Heart left ventricle (tissue), 16 donors: ENCODE data around the gene IFRD2. TPM values are rescaled to one million over a fixed set of nuclear protein-coding genes. Genes with fewer than 3 reads are reported as not detected.
A peak's percentile ranks its signal among the peaks of the same experiment; 100 is the strongest.

Experiments
- ATAC-seq, 4 donors: fragments of 200-7000 bp; cut with Tn5 transposase; one replicate each; pipeline ENCODE4 v1.9.1; 2020 to 2022; ENCODE audit warnings: moderate library complexity in 4 of 4, mild to moderate bottlenecking in 3 of 4, moderate number of reproducible peaks in 1 of 4
- DNase-seq, 5 donors: peaks; one replicate each; pipeline ENCODE4 v3.0.0-alpha.2; 2020
- H3K27ac ChIP-seq, 12 donors: fragments of 200-600 bp; sonication (generic) in 4 of 12; one replicate each; pipeline versions ENCODE4 v1.5.0 to v1.8.0; 2016 to 2022; ENCODE audit warnings: mild to moderate bottlenecking in 2 of 12
- H3K27me3 ChIP-seq, 9 donors: fragments of 200-600 bp; sonication (generic) in 2 of 9; one replicate each; pipeline versions ENCODE4 v1.5.1 to v1.8.0; 2016 to 2022; ENCODE audit warnings: mild to moderate bottlenecking in 3 of 9
- H3K36me3 ChIP-seq, 9 donors: fragments of 200-600 bp; sonication (generic) in 2 of 9; one replicate each; pipeline versions ENCODE4 v1.5.0 to v1.8.0; 2018 to 2022; ENCODE audit warnings: mild to moderate bottlenecking in 2 of 9
- H3K4me1 ChIP-seq, 12 donors: fragments of 200-600 bp; sonication (generic) in 4 of 12; one replicate each; pipeline versions ENCODE4 v1.5.0 to v1.8.0; 2016 to 2022; ENCODE audit warnings: mild to moderate bottlenecking in 3 of 12
- H3K4me3 ChIP-seq, 12 donors: fragments of 200-600 bp; sonication (generic) in 4 of 12; one replicate each; pipeline versions ENCODE4 v1.5.0 to v1.8.0; 2017 to 2022; ENCODE audit warnings: mild to moderate bottlenecking in 9 of 12, moderate library complexity in 4 of 12
- H3K9me3 ChIP-seq, 12 donors: fragments of 200-600 bp; sonication (generic) in 4 of 12; one replicate each; pipeline versions ENCODE4 v1.5.0 to v1.8.0; 2016 to 2022; ENCODE audit warnings: mild to moderate bottlenecking in 1 of 12
- POLR2A ChIP-seq, 2 donors: fragments of 450-650 bp; IDR thresholded peaks; one replicate each; pipeline ENCODE4 v1.6.1; 2017; ENCODE audit warnings: antibody characterized with exemption in 2 of 2, mild to moderate bottlenecking in 2 of 2, moderate library complexity in 2 of 2
- WGBS, 4 donors: extraction: QIAGEN DNeasy Blood & Tissue Kit in 2 of 4; methylation state at CpG; one replicate each; pipeline versions ENCODE4 v1.1.5 to v1.1.7; 2013 to 2018; 5-methylcytosine and 5-hydroxymethylcytosine counted together
- intact Hi-C, 10 donors: fragments of 100-400 bp; cut with DNase I; formaldehyde crosslinking; loops; one replicate each; pipeline versions ENCODE4 v1.11.1 to v1.14.2; 2022
- polyA plus RNA-seq, 2 donors: library from polyadenylated mRNA; stranded (reverse); fragments of 200-250 nt; gene quantifications; one replicate each; pipeline ENCODE4 v1.2.3, GENCODE V29; 2013
- total RNA-seq, 9 donors: library from RNA; depleted of rRNA in 2 of 9; stranded (reverse); fragments of >200 nt in 2 of 9; fragmentation: NEBNext Ultra II Directional in 3 of 9; extraction: Animal tissue kit (Norgen Biotek cat#: 25700) in 3 of 9; gene quantifications; one replicate each; pipeline versions ENCODE4 v1.1.0 to v1.2.4, GENCODE V29; 2016 to 2023
- TF ChIP-seq, protein P1 (sequence below), 12 donors: fragments of 200-600 bp; sonication (generic) in 4 of 12; IDR thresholded peaks; one replicate each; pipeline versions ENCODE4 v1.5.0 to v1.8.0; 2018 to 2022; ENCODE audit warnings: antibody characterized with exemption in 12 of 12, mild to moderate bottlenecking in 5 of 12
- donor health status: ischemic (EF 13 %, LVEDD 7.1; RV severe dilation, severe dysfunction).
- donor health status: healthy with polysubstance abuse.
- donor health status: DM: no; HTN: yes; CAD: no.
- donor health status: DM: no; HTN: no; CAD: no.
- donor health status: ischemic (EF 25% LVEDD 6.9; RV normal size, moderate dysfunction).
- donor health status: ischemic (EF 25% LVEDD 5.7; RV mildly dilated, moderate dysfunction).
- donor health status: healthy.
- donor health status: DM: yes; HTN: yes; CAD: no.
- donor health status: ischemic (EF 35%, LVEDD 5.7; RV mildly dilated, moderate dysfunction).
- donor health status: nonischemic (EF 11% LVEDD 7.7; RV severe dilation, severe dysfunction).
- donor health status: DM: yes; HTN: yes; CAD: no.
- donor health status: PGD.
- donor health status: ischemic (EF 29% LVEDD 5.4; RV normal size, mild dysfunction).
- donor health status: nonischemic (EF 23%, LVEDD 6.1; RV moderate dilation, normal function).

Gene IFRD2
- total and polyA plus RNA-seq, 11 donors, result 47.5 to 106 (median 64.5) TPM

DNA sequence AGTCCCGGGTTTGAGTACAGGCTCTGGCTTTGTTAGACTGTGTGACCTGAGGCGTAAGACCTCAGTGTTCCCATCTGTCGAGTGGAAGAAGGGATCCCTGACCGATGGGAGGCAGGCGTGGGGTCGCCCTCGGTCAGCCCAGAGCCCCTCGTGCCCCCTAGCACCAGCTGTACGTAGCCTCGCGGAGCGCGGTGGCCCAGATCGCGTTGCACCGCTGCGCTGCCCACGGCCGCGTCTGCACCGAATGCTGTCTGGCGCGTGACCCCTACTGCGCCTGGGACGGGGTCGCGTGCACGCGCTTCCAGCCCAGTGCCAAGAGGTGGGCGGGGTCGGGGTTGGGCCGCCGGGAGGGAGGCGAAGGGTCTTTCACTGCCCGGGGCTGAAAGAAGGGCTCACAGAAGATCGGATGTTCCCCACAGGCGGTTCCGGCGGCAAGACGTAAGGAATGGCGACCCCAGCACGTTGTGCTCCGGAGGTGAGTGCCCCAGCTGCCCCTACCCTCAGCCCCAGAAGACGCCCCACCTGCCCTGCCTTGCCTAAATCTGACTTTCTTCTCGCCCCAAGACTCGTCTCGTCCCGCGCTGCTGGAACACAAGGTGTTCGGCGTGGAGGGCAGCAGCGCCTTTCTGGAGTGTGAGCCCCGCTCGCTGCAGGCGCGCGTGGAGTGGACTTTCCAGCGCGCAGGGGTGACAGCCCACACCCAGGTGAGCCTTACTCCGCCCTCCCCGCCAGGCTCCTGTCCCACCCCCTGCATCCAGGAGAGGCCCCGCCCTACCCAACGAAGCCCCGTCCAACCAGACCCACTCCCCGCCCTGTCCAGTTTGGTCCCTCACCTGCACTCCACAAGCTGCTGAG lies 16.9 kb downstream of the IFRD2 start:
- intact Hi-C loops, result loop anchor here in 6 of 10 donors (2.0 to 10.0 kb wide), 5 partner anchors 47 to 151 kb away; partner anchors contain the start of genes HYAL2 (in 3 of the 6) and TUSC2 (in 2 of the 6)
- peaks cover 0 to 38% (median 6%) of the 10 kb centered on the region in 9 donors for H3K27me3 ChIP-seq
- no peak overlapping the region for H3K4me3 ChIP-seq
- H3K9me3 ChIP-seq, result no peaks in the 10 kb centered on the region
- WGBS, 4 donors, result 43 to 74% (median 52%) methylated on average over 36 to 65 of the region's 65 CpGs
- TF ChIP-seq, protein P1, sequence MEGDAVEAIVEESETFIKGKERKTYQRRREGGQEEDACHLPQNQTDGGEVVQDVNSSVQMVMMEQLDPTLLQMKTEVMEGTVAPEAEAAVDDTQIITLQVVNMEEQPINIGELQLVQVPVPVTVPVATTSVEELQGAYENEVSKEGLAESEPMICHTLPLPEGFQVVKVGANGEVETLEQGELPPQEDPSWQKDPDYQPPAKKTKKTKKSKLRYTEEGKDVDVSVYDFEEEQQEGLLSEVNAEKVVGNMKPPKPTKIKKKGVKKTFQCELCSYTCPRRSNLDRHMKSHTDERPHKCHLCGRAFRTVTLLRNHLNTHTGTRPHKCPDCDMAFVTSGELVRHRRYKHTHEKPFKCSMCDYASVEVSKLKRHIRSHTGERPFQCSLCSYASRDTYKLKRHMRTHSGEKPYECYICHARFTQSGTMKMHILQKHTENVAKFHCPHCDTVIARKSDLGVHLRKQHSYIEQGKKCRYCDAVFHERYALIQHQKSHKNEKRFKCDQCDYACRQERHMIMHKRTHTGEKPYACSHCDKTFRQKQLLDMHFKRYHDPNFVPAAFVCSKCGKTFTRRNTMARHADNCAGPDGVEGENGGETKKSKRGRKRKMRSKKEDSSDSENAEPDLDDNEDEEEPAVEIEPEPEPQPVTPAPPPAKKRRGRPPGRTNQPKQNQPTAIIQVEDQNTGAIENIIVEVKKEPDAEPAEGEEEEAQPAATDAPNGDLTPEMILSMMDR (IDR thresholded peaks at IDR 0.05), result no peak
- TF ChIP-seq POLR2A (IDR thresholded peaks at IDR 0.05), result no peak
- H3K36me3 ChIP-seq, result no peaks in the 10 kb centered on the region
- peaks cover 0 to 49% (median 25%) of the 10 kb centered on the region in 12 donors for H3K4me1 ChIP-seq
- DNase-seq, result no peak
- no peak for ATAC-seq
- H3K27ac ChIP-seq, result no peak overlapping the region

DNA sequence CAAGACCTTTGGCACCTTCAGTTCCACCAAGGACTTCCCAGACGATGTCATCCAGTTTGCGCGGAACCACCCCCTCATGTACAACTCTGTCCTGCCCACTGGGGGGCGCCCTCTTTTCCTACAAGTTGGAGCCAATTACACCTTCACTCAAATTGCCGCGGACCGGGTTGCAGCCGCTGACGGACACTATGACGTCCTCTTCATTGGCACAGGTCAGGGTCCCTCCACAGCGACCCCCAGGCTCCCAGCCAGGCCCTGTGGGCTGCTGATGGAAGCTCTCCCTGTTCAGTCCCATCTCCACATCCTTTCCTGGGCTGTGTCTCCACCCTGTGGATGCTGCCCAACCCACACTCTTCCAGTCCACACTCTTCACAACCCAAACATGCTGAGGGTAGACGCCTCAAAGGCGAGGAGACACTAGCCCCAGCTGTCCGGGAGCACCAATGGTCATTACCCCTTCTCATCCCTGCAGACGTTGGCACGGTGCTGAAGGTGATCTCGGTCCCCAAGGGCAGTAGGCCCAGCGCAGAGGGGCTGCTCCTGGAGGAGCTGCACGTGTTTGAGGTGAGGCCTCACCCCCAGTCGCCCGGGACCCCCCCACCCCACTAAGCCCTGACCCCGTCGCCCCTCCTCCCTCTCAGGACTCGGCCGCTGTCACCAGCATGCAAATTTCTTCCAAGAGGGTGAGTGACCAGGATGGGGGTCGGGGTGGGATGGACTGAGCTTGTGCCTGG lies 17.7 kb downstream of the IFRD2 start:
- Histone ChIP-seq H3K9me3 (no peaks in the 10 kb centered on the region), H3K4me3 (no peak overlapping the region), H3K36me3 (no peaks in the 10 kb centered on the region), H3K4me1 (peaks cover 0 to 47% (median 27%) of the 10 kb centered on the region in 12 donors), H3K27ac (no peak overlapping the region), H3K27me3 (peaks cover 0 to 38% (median 6%) of the 10 kb centered on the region in 9 donors)
- WGBS, 4 donors, result 33 to 35% (median 34%) methylated on average over 16 to 26 of the region's 26 CpGs
- TF ChIP-seq, protein P1 (IDR thresholded peaks at IDR 0.05), result peak; percentile 52 to 82 (median 73)
- TF ChIP-seq POLR2A (IDR thresholded peaks at IDR 0.05), result no peak
- peak in 2 of 5 donors; percentile 58 to 70 for DNase-seq
- intact Hi-C loops, result loop anchor here in 8 of 10 donors (1.0 to 10.0 kb wide), 8 partner anchors 47 to 152 kb away; partner anchors contain the start of genes HYAL2 (in 3 of the 8) and TUSC2 (in 2 of the 8)
- peak in 2 of 4 donors; percentile 20 to 25 for ATAC-seq

DNA sequence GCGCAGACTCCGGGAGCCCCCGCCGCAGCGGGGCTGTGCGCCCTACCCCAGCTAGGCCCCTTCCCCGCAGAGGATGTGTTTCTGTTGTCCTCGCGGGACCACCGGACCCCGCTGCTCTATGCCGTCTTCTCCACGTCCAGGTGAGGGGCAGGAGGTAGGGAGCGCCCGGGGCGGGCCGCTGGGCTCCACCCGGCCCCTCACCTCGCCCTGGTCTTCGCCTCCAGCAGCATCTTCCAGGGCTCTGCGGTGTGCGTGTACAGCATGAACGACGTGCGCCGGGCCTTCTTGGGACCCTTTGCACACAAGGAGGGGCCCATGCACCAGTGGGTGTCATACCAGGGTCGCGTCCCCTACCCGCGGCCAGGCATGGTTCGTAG lies 18.6 kb downstream of the IFRD2 start:
- no peak for DNase-seq
- H3K27ac ChIP-seq, result no peak overlapping the region
- no peak for TF ChIP-seq POLR2A (IDR thresholded peaks at IDR 0.05)
- TF ChIP-seq, protein P1 (IDR thresholded peaks at IDR 0.05), result no peak
- H3K4me3 ChIP-seq, result peak overlapping the region in 9 of 12 donors; percentile 19 to 54 (median 39)
- H3K27me3 ChIP-seq, result peaks cover 0 to 38% (median 6%) of the 10 kb centered on the region in 9 donors
- H3K36me3 ChIP-seq, result no peaks in the 10 kb centered on the region
- 57 to 68% (median 62%) methylated on average over 21 to 31 of the region's 31 CpGs for WGBS, 4 donors
- H3K9me3 ChIP-seq, result no peaks in the 10 kb centered on the region
- no peak for ATAC-seq
- H3K4me1 ChIP-seq, result peaks cover 0 to 47% (median 27%) of the 10 kb centered on the region in 12 donors
- intact Hi-C loops, result loop anchor here (1.0 to 10.0 kb wide), 15 partner anchors 13 to 151 kb away; partner anchors contain the start of genes HYAL2 (in 3 of the 10) and TUSC2 (in 2 of the 10)
